HG02938 (cell line): ENCODE data around the gene NPB.

Source experiments
- ATAC-seq: cut with Tn5 transposase; IDR thresholded peaks from one replicate; pipeline ENCODE4 v1.9.1; 2021; ENCODE audit warnings: mild to moderate bottlenecking, moderate library complexity; ENCODE audit not compliant: unreplicated experiment

The NPB gene

DNA sequence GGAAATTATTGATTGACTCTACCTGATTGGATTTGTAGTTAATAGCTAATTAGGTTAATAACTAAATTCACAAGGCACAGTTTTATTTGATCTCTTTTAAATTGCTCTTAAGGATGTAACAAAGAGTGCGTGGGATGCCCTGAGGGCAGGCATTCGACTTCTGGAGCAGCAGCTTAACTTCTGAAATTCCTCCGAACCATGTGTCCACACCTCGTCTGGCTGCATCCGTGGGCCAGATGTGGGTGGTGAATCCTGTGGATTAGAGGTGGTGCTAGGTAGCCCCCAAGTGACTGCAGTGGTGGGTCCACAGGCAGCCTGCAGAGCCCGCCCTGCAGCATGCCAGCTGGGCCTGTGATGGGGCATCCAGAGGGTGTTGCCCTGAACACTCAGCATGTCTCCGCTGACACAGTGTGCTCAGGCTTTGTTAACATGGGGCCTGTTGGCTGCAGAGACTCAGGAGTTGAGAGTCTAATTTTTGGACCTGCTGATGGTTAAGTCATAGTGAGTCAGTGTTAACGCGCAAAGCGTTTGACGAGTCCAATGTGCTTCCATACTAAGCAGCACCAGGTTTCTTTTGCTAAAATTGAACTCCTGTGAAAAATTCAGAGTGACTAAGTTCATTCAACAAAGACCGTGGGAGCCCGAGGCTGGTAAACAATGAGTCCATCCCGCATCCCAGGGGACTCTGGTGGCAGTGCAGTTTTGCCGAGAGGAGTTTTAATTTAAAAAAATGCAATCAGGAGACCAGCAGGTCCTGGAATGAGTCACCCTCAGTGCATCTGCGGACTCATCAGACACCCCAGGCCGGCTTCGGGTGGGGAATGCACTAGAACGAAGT is 3.8 kb upstream of the NPB start:
- ATAC-seq = no peak

DNA sequence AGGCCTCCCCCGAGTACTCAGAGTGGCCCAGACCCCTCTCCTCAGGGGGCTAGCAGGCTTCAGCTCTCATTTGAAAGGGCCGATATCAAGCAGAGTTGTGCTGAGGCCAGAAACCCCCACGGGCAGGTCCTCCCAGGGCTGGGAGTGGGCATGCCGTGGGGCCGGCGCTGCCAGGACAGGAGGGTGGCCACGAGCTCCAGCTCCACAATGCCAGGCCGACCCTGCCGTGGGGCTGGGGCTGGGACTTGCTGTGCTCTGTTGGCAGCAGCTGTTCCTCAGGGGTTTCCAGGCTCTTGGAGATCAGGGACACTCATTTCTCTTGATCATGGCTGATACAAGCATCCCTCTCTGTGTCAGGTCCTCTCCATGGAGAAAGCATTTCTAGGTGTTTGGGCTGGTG is 3.2 kb upstream of the NPB start:
- no peak for ATAC-seq

DNA sequence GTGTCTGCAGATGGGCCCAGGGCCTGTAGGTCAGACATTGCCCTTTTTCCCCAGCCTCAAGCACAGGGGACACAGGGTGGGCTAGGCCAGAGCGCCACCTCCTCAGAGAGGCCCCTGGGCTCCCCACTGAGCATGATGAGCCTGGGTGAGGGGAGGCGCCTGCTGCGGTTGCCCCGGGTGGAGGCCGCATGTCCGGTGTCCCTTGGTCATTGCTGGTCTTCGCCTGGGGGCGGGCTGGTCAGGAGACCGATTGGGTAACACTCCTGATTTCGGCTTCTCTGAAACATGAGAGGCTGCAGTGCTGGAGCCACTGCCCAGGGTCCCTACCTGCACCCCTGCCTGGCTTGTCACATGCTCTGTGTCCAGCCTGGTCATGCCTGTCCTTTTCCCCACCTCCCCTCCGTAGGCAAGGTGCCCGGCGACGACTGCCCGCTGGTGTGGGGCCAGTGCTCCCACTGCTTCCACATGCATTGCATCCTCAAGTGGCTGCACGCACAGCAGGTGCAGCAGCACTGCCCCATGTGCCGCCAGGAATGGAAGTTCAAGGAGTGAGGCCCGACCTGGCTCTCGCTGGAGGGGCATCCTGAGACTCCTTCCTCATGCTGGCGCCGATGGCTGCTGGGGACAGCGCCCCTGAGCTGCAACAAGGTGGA is 2.4 kb upstream of the NPB start:
- ATAC-seq = no peak

DNA sequence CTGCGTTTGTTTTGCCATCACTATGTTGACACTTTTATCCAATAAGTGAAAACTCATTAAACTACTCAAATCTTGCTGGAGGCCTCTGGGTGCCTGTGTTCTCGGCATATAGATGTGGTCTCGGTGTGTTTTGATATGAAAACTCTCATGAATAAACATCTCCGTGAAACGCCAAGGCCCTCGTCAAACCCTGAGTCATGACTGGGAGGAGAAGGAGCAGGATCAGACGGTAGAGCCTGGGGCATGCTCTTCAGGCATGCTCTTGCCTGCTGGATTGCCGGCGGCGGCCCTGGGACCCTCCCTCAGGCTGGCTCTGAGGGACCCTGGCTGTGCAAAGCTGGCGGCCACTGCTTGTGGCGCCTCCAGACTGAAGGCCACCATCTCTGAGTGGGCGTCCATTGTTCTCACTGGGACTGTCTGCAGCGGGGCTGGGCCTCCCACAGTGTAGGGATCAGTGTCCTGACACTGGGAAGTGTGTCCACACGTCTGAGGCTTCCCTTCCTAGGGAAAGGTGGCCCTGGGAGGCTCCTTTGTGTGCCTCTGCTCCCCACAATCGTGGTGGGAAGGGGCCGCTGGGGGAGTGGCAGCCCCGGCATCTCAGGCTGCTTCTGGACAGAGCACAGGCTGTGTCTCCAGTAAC is 1.7 kb upstream of the NPB start:
- no peak for ATAC-seq

DNA sequence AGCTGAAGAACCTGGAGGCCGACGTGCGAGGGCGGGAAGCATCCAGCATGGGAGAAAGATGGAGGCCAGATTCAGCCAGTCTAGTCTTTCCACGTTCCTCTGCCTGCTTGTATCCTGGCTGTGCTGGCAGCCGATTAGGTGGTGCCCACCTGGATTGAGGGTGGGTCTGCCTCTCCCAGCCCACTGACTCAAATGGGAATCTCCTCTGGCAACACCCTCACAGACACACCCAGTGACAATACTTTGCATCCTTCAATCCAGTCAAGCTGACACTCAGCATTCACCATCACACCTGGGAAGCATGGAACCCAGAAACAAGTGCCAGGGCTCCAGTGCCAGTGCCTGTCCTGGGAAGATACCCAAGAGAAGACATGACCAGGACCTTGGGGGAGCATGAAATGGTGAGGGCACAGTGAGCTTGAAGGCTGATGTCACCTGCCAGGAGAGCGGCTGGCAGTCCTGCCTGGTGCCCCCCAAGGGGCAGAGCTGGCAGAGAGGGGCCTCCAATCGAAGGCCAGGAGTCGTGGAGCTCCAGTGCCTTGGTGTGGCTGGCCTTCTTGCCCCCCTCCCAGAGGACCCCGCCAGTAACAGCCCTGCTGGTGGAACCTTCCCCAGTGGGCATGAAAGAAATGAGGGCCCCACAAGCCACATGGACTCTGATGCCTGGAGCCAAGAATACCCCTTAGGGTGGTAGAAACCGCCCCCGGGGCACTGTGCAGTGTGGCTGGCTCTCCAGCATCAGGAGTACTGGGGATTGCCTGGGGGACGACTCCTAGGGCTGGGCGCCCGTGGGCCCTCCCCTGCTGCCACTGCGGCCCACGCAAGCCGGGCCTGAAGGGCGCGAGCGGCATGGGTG is 643 bp upstream of the NPB start:
- no peak for ATAC-seq

DNA sequence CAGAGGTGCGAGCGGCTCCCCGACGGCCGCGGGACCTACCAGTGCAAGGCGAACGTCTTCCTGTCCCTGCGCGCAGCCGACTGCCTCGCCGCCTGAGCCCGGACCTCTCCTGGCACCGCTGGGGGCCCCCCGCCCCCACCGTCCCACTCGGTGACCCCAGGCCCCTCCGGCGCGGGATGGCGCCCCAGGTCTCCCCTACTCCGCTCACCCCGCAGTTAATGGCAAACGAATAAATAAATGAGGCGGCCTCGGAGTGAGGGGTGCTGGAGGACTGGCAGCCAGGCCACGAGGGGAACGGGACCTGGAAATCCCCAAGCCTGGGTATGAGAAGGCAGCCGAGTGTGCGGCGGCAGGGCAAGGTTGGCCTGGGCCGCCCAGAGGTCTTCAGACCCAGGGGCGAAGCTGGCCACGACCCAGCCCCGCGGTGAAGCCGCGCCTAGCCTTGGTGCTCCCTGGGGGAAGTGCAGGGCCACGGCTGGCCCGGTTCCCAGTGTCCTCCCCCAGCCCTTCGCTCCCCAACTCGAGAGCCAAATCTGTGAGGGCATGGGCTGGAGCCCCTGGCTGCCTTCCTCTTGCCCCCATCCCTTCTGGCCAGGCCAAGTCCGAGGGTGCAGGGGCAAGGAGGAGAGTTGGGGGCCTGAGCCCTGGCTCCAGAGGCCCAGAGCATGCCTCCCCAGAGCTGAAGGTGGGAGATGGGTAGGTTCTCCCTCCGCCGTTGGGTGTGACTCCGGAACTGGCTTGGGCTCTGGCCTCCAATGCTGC is 796 bp downstream of the NPB start:
- no peak for ATAC-seq

DNA sequence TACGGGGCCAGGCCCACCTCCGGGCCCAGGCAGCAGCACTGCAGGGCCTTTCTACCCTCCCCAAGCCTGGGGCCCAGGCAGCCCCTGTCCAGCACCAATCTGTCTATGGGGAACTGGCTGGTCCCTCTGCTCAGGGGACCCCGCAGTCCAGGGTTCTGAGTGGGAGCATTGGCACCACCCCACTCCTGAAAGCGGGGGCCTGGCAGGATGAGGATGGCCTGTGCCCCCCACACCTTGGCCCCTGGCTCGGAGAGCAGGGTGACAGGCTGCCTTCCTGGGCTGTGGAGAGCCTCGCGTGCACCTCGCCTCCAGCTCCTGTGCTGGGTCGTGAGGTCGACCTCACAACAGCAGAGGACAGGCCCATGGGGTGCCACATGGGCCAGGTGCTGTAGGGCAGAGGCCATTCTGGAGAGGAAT is 1.4 kb downstream of the NPB start:
- ATAC-seq = no peak

DNA sequence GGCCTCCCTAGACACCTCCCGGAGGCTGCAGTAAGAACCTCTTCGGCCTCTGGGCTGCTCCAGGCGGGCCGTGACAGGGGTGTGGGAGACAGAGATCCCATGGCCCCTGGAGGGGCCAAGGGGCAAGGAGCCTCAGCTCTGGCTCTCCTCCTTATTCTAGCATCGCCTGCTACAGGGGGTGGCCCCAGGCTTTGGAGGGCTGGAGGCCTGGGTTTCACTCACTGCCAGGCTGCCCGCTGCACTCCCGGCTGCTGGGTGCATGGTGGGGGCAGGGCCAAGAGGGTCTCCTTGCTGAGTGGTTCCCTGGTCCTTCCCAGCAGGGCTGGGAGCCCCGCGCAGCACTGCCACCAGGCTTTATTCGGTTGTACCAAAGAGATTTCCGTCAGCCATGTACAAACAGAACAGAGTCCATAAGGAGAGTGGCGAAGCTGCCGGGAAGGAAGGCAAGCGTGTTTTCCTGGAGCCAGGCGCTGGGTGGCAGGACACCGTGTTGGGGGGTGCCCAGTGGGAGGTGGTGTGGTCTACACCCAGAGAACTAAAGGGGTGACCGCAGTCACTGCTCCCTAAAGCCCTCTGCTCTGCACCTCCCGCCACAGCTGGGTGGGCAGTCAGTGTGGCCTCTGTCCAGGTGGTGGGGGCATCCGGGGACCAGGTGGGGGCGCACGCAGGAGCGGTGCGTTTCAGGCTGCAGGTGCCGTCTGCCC is 2.0 kb downstream of the NPB start:
- ATAC-seq = no peak

DNA sequence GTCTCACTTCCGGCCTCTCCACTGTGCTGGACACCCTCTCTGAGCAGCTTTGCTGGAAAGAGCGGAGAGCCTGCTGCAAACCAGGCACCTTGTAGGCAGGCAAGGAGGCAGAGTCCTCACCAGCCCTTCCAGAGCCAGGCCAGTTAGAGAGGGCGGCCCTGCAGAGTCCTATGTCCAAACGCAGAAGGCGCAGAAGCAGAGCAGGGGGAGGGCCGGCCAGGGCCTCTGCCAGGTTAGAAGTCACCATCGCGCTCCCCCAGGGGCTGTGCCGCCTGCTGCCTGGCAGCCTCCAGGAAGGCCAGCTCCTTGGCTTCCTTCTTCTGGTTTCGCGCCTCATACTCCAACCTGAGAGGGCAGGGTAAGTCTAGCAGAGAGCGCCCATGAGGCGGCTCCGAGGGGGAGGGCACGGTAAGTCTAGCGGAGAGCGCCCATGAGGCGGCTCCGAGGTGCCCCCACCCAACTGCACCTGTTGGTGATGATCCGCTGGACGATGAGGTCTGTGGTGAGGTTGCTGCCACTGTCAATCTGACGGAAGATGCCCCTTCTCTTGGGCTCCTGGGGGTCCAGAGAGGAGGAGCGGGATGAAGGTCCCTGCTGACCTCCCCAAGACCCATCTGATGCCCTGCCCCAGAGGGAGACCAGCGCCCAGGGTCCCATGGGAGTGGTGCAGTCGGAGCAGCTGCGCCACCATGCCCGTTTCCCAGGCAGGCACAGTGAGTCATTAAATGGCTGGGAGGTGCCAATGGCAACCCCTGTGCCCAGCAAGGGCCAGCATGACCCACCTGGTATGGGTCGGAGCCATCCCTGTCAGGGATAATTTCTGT is 2.8 kb downstream of the NPB start:
- ATAC-seq = no peak

DNA sequence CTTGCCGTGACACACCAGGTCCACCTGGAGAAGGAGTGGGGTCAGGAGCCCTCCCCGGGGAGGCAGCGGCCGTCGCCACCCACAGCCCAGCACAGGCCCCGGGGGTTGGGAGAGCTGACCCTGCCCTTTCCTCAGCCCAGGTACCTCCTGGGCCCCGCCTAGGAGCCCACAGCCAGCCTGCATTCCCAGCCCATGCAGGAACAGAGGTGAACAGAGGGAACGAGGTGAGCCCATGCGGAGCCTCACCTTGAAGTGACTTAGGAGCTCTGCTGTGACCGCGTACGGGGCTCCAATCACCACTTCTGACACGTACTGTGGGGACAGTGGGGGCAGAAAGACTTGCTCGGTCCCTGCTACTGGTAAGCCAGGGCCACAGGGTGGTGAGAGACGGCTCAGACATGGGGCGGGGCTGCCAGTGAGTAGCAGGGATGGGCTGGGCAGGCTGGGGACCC is 3.4 kb downstream of the NPB start:
- ATAC-seq = no peak

DNA sequence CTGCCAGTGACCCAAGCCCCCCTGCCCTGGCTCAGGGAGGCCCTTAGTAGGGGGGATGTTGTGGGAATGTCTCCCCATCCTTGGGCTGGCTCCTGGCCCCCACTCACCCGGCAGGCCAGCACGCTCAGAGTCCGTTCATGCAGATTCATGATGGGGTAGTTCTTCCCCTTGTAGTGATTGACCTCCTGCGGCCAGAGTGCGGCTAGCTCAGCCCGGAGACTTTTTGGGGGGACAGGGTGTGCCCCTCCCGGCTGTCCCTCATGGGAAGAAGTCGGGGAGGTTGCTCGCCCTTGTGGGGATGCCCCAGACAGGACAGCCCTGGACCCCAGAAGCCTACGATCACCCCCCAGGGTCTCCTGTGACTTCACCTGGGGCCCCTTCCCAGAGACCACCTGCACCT is 4.0 kb downstream of the NPB start:
- no peak for ATAC-seq

DNA sequence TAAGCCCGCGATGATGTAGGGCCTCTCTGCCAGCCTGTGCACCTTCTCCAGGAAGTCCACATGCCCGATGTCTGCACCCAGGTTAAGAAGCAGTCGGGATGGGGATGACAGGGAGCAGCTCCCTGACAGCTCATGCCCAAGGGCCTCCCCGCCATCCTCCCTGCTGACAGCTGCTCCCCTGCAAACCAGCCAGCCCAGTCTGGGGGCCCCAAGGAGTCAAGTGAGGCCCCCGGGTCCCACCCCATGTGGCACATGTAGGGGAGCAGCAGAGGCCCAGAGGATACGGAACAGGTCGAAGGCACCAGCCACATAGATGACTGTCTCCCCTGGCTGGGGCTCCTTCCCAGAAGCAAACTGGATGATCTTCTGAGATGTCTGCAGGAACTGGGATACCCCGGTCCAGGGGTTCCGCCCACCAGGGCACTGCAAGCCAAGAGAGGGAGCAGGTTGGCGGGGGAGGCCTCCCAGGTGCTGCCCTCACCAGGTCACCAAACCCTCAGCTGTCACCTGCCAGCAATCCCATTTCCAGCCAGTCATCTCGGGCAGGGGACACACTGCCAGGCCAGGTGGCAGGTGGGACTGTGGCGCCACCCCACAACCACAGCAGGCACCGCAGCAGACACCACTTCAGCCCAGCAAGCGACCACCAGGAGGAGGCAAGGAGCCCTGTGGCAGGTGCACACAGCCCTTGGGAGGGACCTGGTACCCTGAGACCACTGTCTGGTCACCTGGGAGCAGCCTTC is 4.6 kb downstream of the NPB start:
- ATAC-seq = no peak

DNA sequence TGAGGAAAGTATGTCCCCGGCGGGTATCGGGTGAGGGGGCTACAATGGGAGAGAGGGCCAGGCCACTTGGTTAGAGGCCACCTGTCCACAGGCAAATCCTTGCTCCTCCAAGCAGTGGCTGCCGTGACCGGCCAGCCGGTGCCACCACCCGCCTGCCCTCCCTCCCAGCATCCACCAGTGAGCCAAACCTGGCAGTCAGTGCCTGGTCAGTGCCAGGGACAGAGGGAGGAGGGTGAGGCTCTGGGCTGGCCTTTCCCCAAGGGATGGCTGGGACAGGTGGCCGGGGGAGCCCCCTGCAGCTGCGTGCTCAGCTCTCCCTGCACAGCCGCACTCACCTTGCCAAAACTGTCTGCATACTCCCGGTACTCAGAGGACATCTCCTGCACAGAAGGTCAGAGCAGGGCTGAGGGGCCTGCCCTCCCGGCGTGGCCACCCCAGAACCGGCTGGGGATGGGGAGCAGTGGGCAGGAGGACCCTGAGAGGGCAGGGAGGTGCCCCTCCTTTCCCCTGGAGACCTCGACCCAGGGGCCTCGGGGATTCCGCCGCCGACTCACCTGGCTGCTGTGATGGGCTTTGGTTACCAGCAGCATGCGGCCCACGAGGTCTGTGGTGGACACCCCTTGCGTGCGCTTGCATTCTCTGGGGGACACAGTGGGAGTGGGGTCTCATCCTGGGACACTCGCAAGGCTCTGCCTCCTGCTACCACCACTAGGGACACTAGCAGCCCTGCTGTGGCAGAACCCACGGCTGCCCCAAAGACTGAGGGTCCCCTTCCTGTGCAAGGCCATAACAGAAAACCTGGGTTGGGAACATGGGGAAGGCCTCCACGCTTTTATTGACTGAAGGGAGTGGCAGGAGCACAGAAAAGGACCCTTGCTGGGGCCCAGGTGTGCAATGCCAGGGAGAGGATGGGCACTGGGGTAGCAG is 5.4 kb downstream of the NPB start:
- ATAC-seq = no peak

DNA sequence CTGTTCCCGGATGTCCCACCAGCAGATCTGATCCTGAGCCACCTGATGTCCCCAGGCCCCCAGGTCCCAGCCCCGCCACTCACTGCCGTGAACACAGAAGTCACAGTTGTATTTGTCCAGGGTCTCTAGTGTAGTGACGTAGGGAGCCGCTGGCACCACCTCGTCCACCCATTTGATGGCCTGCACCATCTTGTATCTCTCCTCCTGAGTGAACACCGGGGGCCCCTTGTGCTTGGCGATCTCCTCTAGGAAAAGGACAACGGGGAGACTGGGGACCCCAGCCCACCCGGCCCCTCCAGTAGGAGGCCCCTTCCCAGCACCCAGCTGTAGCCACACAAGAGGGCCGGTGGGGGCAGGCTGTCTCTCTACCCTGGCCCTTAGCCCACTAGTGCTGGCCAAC is 6.8 kb downstream of the NPB start:
- ATAC-seq = no peak

DNA sequence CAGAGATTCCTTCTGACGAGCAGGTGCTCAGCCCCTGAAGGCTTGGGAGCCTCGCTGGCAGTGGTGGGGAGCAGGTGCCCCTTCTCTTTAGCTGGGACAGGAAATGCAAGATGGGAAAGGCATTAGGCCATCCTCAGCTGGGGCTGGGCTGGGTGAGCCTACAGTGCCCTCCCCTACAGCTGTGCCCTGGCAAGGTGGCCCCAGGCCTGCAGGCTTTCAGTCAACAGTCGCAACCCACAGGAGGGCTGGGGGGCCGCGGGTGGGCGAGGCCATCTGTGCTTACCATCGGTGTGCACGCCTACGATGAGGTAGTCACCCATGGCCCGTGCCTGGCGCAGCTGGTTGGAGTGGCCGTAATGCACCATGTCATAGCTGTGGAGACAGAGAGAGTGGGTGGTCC is 7.2 kb downstream of the NPB start:
- ATAC-seq = no peak

DNA sequence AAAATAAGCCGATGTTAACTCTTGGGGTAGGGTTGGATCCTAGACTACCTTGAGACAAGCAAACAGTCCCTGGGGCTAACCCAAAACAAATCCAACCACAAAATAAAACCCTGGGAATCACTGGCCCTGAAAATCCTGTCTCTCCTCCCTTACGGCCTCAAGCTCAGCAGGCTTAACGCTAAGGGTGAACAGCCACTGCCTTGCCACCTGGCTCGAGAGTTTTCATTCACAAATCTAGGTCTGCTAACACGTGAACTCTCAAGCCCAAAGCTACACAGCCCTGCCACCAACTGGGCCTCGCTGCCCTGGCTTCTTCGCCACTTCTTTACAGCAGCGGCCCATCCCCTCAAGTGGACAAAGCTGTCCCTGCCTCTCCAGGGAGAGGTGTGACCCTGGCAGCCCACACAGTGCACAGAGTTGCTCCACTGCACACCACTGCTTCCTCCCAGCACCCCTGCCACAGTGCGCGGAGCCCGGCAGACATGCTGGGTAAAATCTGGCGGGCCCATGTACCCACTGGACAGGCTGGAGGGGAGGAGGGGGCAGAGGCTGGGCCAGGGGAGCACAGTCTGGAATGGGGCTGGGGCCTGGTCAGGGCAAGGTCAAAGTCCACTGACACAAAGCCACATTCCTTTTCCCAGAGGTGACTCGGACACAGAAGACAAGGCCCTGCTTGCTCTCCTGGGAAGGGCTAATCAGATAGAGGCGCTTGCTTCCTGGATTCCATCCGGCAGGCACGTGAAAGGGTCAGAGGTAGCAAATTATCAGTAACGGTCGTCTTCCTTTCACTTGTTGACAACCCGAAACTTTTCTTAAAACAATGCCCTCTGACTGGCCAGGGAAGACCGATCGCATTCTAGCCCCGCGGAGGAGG is 8.2 kb downstream of the NPB start:
- no peak for ATAC-seq
